ENCODE measurements around the gene SLC45A3. TPM values are rescaled to one million over a fixed set of nuclear protein-coding genes. Genes with fewer than 3 reads are reported as not detected.

Gene SLC45A3
- total RNA-seq, 1 experiment from 2014 or later: 16.7 TPM

GRCh38 chr1:205677167-205677566, 3.1 kb downstream of the SLC45A3 start:
- H3K56ac ChIP-seq (ENCODE audit: insufficient read length, low read depth, low read length): no peak overlapping the region
- no peak for TF ChIP-seq CTCF (conservative IDR thresholded peaks at IDR 0.05)
- H3K4me1 ChIP-seq (ENCODE audit: insufficient read depth, low read length): peaks cover 11% of the 10 kb centered on the region; the same call in 1 of the 2 replicates
- Mint-ChIP-seq H3K9me3 (no peaks in the 10 kb centered on the region; a peak in 1 of 5 replicates), H3K4me1 (peaks cover 69 to 70% of the 10 kb centered on the region in 2 experiments), H3K27me3 (ENCODE audit: low read depth) (peaks cover 9% of the 10 kb centered on the region), H3K27ac (peak overlapping the region in 2 of 3 experiments; percentile 60 to 82; a peak in 2 of 7 replicates), H3K36me3 (ENCODE audit: insufficient read depth in 1 of 3, low read depth in 3 of 3) (no peaks in the 10 kb centered on the region; a peak in 3 of 7 replicates), H3K4me3 (peak overlapping the region in 1 of 2 experiments; percentile 26; a peak in 2 of 5 replicates)
- H3K23ac ChIP-seq (ENCODE audit: insufficient read length, low read depth, low read length): no peak overlapping the region
- H2AFZ ChIP-seq (ENCODE audit: low read length): no peak overlapping the region
- no peak overlapping the region for H3T11ph ChIP-seq (ENCODE audit: low read length)
- no peak overlapping the region for H2BK5ac ChIP-seq (ENCODE audit: insufficient read length, low read length)
- no peaks in the 10 kb centered on the region for H3K27me3 ChIP-seq (ENCODE audit: insufficient read depth, low read length)
- H3K18ac ChIP-seq (ENCODE audit: insufficient read length, low read depth, low read length): no peak overlapping the region
- H3K79me1 ChIP-seq (ENCODE audit: insufficient read depth, low read depth, low read length, poor library complexity, severe bottlenecking): no peaks in the 10 kb centered on the region
- H3K23me2 ChIP-seq (ENCODE audit: insufficient read length, low read depth, low read length, poor library complexity, severe bottlenecking): peaks cover 8% of the 10 kb centered on the region
- no peak overlapping the region for H3K14ac ChIP-seq (ENCODE audit: insufficient read depth, low read length)
- no peak overlapping the region for H4K91ac ChIP-seq (ENCODE audit: insufficient read length, low read depth, low read length)
- no peak overlapping the region for H2BK12ac ChIP-seq (ENCODE audit: insufficient read length, low read depth, low read length)
- no peak overlapping the region for H2BK20ac ChIP-seq (ENCODE audit: low read depth, low read length, poor library complexity, severe bottlenecking)
- no CpG with 5 or more reads among the region's 5 CpGs for WGBS (ENCODE audit: extremely low coverage, insufficient read length, low lambda C conversion rate)
- H3K9ac ChIP-seq (ENCODE audit: extremely low read depth, insufficient read length, low read length): no peak overlapping the region
- no peak overlapping the region for H4K5ac ChIP-seq (ENCODE audit: insufficient read length, low read depth, low read length)
- H4K8ac ChIP-seq (replicated peaks; ENCODE audit: insufficient read length, low read depth, low read length): no peak overlapping the region
- H3K27ac ChIP-seq (ENCODE audit: insufficient read length, low read depth, low read length): no peak overlapping the region
- DNase-seq: no peak
- H3K9me3 ChIP-seq (ENCODE audit: control insufficient read depth, low read depth, low read length): no peaks in the 10 kb centered on the region
- H3K79me2 ChIP-seq (ENCODE audit: insufficient read depth, low read length): no peaks in the 10 kb centered on the region; the same call in 1 of the 2 replicates
- H2AK5ac ChIP-seq (ENCODE audit: insufficient read length, low read length): no peak overlapping the region
- no peak overlapping the region for H2BK15ac ChIP-seq (ENCODE audit: low read depth, low read length)
- H2BK120ac ChIP-seq (ENCODE audit: low read depth, low read length, poor library complexity, severe bottlenecking): no peak overlapping the region
- H3K4ac ChIP-seq (ENCODE audit: low read depth, low read length): no peak overlapping the region
- no peaks in the 10 kb centered on the region for H4K20me1 ChIP-seq (ENCODE audit: control insufficient read depth, insufficient read depth, insufficient read length)
- H3K4me2 ChIP-seq (ENCODE audit: insufficient read depth, insufficient read length, low read length): no peak overlapping the region
